Cardiac muscle cell (in vitro differentiated cells and primary cell): ENCODE data around the gene KAZN. TPM values are rescaled to one million over a fixed set of nuclear protein-coding genes. Genes with fewer than 3 reads are reported as not detected.

Source experiments
- DNase-seq, 2 donors: peaks; one replicate each; pipeline versions ENCODE4 v3.0.0 to v3.0.0-alpha.2; 2010 to 2017; ENCODE audit warnings: low read depth in 1 of 2, low spot score in 1 of 2
- H3K27ac ChIP-seq: fragments of 200-600 bp; sonication (generic); 2 replicates; pipeline ENCODE4 v1.5.1; 2016
- H3K27me3 ChIP-seq: fragments of 200-600 bp; sonication (generic); 2 replicates; pipeline ENCODE4 v1.6.0; 2016; ENCODE audit warnings: control low read depth
- H3K36me3 ChIP-seq: fragments of 200-600 bp; sonication (generic); 2 replicates; pipeline ENCODE4 v1.5.1; 2016; ENCODE audit warnings: control low read depth
- H3K4me1 ChIP-seq: fragments of 200-600 bp; sonication (generic); 2 replicates; pipeline ENCODE4 v1.8.1; 2017; ENCODE audit warnings: low read depth, mild to moderate bottlenecking, mixed run types
- H3K4me3 ChIP-seq: fragments of 200-600 bp; sonication (generic); 2 replicates; pipeline ENCODE4 v1.5.1; 2016; ENCODE audit warnings: mild to moderate bottlenecking
- H3K9me3 ChIP-seq: fragments of 200-600 bp; sonication (generic); 2 replicates; pipeline ENCODE4 v1.5.1; 2017; ENCODE audit warnings: low read depth, mild to moderate bottlenecking, control low read depth
- polyA plus RNA-seq: library from polyadenylated mRNA; unstranded; fragments of >200 nt; fragmentation: Nextera tagmentation; extraction: Ambion mirVana; gene quantifications from 2 replicates; pipeline ENCODE4 v1.2.1, GENCODE V29; 2016
- total RNA-seq: library from RNA; depleted of rRNA; stranded (reverse); fragments of >200 nt; gene quantifications from 2 replicates; pipeline ENCODE4 v1.2.3, GENCODE V29; 2016
- TF ChIP-seq, protein P1 (sequence below): IDR thresholded peaks from 2 replicates; pipeline ENCODE4 v1.5.1; 2012; ENCODE audit warnings: low read depth, mild to moderate bottlenecking, low read length

Gene KAZN
- total and polyA plus RNA-seq, 2 experiments from 2014 or later: 17.5 to 26.9 TPM

DNA sequence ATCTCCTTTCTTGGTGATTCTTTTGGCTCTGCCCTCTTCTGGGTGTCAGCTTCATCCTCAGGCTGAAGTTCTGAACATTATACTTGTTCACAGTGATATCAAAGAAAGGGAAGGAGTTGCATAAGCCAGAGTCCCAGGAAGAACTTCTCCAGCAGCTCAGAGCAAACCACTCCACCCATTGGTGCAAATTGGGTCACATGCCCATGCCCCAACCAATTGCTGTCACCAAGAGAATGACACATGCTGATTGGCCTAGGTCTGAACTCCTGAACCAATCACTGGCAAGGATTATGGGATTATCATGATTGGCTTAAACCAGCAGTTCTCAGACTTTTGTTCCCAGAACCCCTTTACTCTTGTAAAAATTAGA is 298.6 kb downstream of the KAZN start:
- H3K4me3 ChIP-seq: no peak overlapping the region
- no peaks in the 10 kb centered on the region for H3K27me3 ChIP-seq
- TF ChIP-seq, protein P1, sequence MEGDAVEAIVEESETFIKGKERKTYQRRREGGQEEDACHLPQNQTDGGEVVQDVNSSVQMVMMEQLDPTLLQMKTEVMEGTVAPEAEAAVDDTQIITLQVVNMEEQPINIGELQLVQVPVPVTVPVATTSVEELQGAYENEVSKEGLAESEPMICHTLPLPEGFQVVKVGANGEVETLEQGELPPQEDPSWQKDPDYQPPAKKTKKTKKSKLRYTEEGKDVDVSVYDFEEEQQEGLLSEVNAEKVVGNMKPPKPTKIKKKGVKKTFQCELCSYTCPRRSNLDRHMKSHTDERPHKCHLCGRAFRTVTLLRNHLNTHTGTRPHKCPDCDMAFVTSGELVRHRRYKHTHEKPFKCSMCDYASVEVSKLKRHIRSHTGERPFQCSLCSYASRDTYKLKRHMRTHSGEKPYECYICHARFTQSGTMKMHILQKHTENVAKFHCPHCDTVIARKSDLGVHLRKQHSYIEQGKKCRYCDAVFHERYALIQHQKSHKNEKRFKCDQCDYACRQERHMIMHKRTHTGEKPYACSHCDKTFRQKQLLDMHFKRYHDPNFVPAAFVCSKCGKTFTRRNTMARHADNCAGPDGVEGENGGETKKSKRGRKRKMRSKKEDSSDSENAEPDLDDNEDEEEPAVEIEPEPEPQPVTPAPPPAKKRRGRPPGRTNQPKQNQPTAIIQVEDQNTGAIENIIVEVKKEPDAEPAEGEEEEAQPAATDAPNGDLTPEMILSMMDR: no peak
- no peaks in the 10 kb centered on the region for H3K9me3 ChIP-seq
- no peak overlapping the region for H3K27ac ChIP-seq
- H3K4me1 ChIP-seq: no peaks in the 10 kb centered on the region
- DNase-seq: peak in 1 of 2 donors; percentile 35
- H3K36me3 ChIP-seq: no peaks in the 10 kb centered on the region

DNA sequence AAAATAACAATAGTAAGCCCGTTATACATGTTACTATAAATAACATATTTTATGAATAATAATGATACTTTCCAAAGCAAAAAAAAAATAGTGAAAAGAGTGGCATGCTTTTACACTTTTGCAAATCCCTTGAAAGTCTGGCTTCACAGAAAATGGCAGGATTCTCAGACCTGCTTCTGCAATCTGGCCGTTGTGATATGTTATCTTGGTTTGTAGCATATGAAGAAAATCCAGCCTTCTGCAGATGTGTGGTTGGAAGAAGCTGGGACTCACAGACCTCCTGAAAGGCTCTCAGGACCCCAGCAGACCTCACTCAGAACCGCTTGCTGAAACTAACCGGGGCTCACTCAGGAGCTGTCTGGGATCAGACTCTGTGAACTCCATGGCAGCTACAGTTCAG is 299.1 kb downstream of the KAZN start:
- TF ChIP-seq, protein P1: no peak
- Histone ChIP-seq H3K27me3 (no peaks in the 10 kb centered on the region), H3K36me3 (no peaks in the 10 kb centered on the region), H3K27ac (no peak overlapping the region), H3K9me3 (no peaks in the 10 kb centered on the region), H3K4me1 (no peaks in the 10 kb centered on the region), H3K4me3 (no peak overlapping the region)
- no peak for DNase-seq

DNA sequence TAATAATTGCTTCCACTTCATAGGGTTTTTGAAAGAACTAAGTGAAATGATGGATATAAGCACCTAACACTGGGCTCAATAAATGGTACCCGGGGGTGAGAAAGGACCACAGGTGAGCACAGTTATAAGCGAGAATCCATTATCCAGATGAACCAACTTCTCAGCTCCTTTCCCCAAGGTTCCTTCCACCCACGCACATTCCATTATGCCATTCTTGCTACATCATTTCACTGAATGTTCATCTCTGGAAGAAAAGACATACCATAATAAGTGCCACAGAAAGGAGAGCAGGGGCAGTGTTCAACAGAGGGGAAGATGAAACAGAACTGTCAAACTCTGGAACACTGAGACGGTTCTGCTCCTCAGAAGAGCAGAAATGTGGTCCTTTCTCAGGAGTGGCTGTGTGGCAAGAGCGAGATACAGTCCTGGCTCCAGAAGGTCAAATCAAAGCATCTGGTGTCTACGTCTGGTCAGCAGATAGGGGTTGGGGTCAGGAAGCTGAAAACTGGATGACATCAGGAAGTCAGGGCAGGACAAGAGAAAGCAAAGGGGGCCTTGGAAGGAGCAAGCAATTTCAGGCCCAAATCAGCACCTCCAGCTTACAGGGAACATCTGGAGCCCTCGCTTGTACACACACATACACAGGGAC is 299.6 kb downstream of the KAZN start:
- H3K9me3 ChIP-seq: no peaks in the 10 kb centered on the region
- H3K27me3 ChIP-seq: no peaks in the 10 kb centered on the region
- no peaks in the 10 kb centered on the region for H3K36me3 ChIP-seq
- H3K4me3 ChIP-seq: no peak overlapping the region
- no peak overlapping the region for H3K27ac ChIP-seq
- TF ChIP-seq, protein P1: no peak
- no peaks in the 10 kb centered on the region for H3K4me1 ChIP-seq
- no peak for DNase-seq

DNA sequence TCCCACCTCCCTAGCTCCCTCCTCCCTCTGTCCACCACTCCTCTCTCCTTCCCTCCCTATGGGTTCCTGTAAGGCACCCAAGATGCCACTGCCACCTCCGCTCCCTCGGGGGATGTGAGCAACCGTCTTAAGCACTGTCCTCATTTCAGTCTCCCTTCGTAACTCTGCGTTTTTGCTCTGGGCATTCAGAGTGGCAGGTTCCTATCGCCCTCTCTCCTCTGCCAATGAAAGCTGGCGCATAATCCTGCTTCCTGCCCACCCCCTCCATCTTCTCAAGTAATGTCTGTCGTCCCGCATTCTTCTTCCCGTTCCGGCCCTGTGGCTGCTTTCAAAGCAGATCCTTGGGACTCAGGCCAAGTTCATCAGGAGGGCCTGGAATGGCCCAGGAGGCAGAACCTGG is 301.2 kb downstream of the KAZN start:
- H3K4me3 ChIP-seq: no peak overlapping the region

DNA sequence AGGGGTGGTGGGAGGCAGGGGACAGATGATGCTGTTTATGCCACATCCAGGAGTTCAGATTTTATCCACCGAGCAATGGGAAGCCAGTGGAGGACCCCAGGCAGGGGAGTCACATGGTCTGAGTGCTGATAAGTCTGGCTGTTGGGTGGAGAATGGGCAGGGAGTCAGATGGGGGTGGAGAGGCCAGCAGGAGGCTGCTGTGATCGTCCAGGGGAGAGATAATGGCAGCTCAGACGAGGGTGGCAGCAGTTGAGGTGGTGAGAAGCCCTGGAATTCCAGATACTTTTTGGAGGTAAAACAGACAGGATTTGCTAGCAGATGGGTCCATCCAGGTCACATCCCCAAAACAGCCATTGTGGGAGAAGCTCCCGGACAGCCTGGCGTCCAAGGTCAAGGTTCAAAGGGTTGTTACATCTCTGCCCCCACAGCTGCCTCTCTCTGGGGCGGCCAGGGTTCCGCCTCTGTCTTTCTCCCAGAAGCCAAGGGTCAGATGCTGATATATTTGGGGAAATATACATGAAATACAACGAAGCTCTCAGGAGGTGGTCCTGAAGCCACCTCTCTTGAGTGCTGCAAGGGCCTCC is 303.0 kb downstream of the KAZN start:
- no peaks in the 10 kb centered on the region for H3K27me3 ChIP-seq
- no peak overlapping the region for H3K4me3 ChIP-seq
- DNase-seq: no peak
- H3K27ac ChIP-seq: no peak overlapping the region
- TF ChIP-seq, protein P1: no peak
- H3K36me3 ChIP-seq: no peaks in the 10 kb centered on the region
- H3K9me3 ChIP-seq: no peaks in the 10 kb centered on the region
- no peaks in the 10 kb centered on the region for H3K4me1 ChIP-seq

More for the DNA sequence above, 301.2 kb downstream of the KAZN start:
- DNase-seq: no peak
- TF ChIP-seq, protein P1: no peak
- Histone ChIP-seq H3K9me3 (no peaks in the 10 kb centered on the region), H3K27me3 (no peaks in the 10 kb centered on the region), H3K27ac (no peak overlapping the region), H3K36me3 (no peaks in the 10 kb centered on the region), H3K4me1 (no peaks in the 10 kb centered on the region)
